GM18873 (cell line): ENCODE results near the gene RICTOR.

Experiments used
- ATAC-seq: cut with Tn5 transposase; IDR thresholded peaks from one replicate; pipeline ENCODE4 v1.9.1; 2021; ENCODE audit warnings: mild to moderate bottlenecking, moderate library complexity, moderate number of reproducible peaks; ENCODE audit not compliant: unreplicated experiment, low FRiP score

Gene RICTOR

GRCh38 chr5:39074017-39074814 lies at the start of gene RICTOR:
TSS of gene RICTOR (minus strand) at chr5:39074399. CDS start at chr5:39074377, 22 bp downstream.
- peak; percentile 62 for ATAC-seq

GRCh38 chr5:39121922-39122321 lies 47.7 kb upstream of the RICTOR start:
- no peak for ATAC-seq

GRCh38 chr5:39121315-39121714 lies 47.1 kb upstream of the RICTOR start:
- no peak for ATAC-seq

- ATAC-seq: no peak
These were observed 45.8 kb upstream of the RICTOR start for GRCh38 chr5:39120052-39120420.

- no peak for ATAC-seq
These were observed 45.3 kb upstream of the RICTOR start for GRCh38 chr5:39119404-39120051.

GRCh38 chr5:39118638-39119037 lies 44.4 kb upstream of the RICTOR start:
- no peak for ATAC-seq

- ATAC-seq: no peak
These were observed 43.2 kb upstream of the RICTOR start for GRCh38 chr5:39117401-39117800.

GRCh38 chr5:39116344-39117170 lies 42.4 kb upstream of the RICTOR start:
- ATAC-seq: no peak

GRCh38 chr5:39115644-39116343 lies 41.6 kb upstream of the RICTOR start:
- no peak for ATAC-seq

- no peak for ATAC-seq
These were observed 40.0 kb upstream of the RICTOR start for GRCh38 chr5:39114155-39114554.

GRCh38 chr5:39113354-39113953 lies 39.3 kb upstream of the RICTOR start:
- ATAC-seq: no peak

- ATAC-seq: no peak
These were observed 35.4 kb upstream of the RICTOR start for GRCh38 chr5:39109606-39110005.

- no peak for ATAC-seq
These were observed 34.8 kb upstream of the RICTOR start for GRCh38 chr5:39108987-39109386.

GRCh38 chr5:39107350-39107749 lies 33.2 kb upstream of the RICTOR start:
- no peak for ATAC-seq

GRCh38 chr5:39106322-39106721 lies 32.1 kb upstream of the RICTOR start:
- ATAC-seq: no peak

GRCh38 chr5:39104221-39104620 lies 30.0 kb upstream of the RICTOR start:
- no peak for ATAC-seq

- ATAC-seq: no peak
These were observed 28.5 kb upstream of the RICTOR start for GRCh38 chr5:39102684-39103155.

GRCh38 chr5:39100851-39101396 lies 26.7 kb upstream of the RICTOR start:
- no peak for ATAC-seq

- ATAC-seq: no peak
These were observed 26.2 kb upstream of the RICTOR start for GRCh38 chr5:39100301-39100850.
